GM12865 (cell line): ENCODE measurements around the gene ADIG.

Experiments
- DNase-seq: peaks from one replicate; pipeline ENCODE4 v3.0.0; 2010; ENCODE audit warnings: low read depth
- H3K4me3 ChIP-seq: 2 replicates; pipeline ENCODE4 v1.5.1; 2011; ENCODE audit warnings: mild to moderate bottlenecking, low read depth, low read length, control low read depth
- TF ChIP-seq, protein P1 (sequence below): IDR thresholded peaks from 2 replicates; pipeline ENCODE4 v1.5.1; 2011; ENCODE audit warnings: low read length, control low read depth, low read depth, inconsistent platforms; ENCODE audit not compliant: insufficient read depth; ENCODE audit errors: missing control alignments

The ADIG gene

DNA sequence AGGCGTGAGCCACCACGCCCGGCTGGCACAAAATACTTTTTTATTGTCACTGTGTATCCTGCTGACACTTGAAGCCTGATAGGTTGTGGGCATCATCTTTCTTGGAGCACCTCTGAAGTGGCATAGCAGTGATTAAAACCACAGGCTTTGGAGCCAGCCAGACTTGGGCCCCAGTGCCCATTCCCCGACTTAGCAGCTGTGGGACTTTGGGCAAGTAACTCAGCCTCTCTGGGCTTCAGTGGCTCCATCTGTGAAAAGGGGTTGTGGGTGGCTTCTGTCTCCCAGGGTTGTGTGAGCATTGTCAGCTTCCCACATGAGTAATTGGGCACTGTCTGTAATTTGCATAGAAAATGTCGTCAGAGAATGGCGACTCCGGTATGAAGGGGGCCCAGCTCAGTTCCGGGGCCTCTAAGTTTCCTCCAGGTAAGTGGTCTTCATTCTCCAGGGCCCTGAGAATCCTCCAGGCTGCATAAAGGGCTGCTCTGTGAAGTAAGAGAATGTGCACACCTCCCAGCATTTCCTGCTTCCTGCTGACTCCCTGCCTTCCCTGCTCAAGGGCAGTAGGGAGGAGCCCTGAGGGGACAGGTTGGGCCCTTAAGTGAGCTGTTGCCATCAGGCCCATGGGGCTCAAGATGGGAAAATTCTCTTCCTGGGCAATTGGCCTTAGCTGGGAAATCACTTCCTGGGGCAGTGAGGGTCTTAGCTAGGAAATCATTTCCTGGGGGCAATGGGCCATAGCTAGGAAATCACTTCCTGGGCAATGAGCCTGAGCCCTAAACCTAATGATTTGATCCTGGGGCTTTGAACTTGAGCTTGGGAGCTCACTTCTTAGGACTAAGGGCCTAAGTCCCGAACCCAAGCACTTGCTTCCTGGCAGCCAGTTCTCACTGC, 47.8 kb downstream of the ADIG start:
- TF ChIP-seq, protein P1, sequence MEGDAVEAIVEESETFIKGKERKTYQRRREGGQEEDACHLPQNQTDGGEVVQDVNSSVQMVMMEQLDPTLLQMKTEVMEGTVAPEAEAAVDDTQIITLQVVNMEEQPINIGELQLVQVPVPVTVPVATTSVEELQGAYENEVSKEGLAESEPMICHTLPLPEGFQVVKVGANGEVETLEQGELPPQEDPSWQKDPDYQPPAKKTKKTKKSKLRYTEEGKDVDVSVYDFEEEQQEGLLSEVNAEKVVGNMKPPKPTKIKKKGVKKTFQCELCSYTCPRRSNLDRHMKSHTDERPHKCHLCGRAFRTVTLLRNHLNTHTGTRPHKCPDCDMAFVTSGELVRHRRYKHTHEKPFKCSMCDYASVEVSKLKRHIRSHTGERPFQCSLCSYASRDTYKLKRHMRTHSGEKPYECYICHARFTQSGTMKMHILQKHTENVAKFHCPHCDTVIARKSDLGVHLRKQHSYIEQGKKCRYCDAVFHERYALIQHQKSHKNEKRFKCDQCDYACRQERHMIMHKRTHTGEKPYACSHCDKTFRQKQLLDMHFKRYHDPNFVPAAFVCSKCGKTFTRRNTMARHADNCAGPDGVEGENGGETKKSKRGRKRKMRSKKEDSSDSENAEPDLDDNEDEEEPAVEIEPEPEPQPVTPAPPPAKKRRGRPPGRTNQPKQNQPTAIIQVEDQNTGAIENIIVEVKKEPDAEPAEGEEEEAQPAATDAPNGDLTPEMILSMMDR: no peak
- DNase-seq: no peak

DNA sequence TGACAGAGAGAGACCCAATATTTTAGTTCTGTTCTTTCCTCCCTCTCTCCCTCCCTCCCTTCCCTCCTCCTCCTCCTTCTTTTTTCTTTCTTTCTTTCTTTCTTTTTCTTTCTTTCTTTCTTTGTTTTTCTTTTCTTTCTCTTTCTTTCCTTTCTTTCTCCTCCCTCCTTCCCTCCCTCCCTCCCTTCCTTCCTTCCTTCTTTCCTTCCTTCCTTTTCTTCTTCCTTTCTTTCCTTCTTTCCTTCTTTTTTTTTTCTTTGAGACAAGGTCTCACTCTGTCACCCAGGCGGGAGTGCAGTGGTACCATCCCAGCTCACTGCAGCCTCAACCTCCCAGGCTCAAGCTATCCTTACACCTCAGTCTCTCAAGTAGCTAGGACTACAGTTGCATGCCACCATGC, 49.0 kb downstream of the ADIG start:
- no peak overlapping the region for H3K4me3 ChIP-seq
- no peak for DNase-seq
- TF ChIP-seq, protein P1: no peak

More for the DNA sequence above, 47.8 kb downstream of the ADIG start:
- H3K4me3 ChIP-seq: no peak overlapping the region

DNA sequence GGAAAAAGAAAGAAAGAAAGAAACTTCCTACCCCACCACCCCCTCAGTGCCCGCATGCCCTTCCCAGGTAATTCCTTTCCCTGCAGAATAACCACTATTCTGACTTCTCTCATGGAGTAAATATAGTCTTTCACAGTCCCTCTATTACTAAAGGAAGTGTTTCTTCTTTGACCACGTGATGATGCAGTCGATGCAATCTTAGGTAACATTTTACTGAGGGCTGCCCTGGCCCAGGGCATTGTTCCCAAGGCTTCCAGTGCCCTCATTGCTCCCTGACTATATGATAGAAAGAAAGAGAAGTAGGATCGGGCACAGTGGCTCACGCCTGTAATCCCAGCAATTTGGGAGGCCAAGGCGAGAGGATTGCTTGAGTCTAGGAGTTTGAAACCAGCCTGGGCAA, 49.7 kb downstream of the ADIG start:
- TF ChIP-seq, protein P1: no peak
- DNase-seq: no peak
- H3K4me3 ChIP-seq: no peak overlapping the region

DNA sequence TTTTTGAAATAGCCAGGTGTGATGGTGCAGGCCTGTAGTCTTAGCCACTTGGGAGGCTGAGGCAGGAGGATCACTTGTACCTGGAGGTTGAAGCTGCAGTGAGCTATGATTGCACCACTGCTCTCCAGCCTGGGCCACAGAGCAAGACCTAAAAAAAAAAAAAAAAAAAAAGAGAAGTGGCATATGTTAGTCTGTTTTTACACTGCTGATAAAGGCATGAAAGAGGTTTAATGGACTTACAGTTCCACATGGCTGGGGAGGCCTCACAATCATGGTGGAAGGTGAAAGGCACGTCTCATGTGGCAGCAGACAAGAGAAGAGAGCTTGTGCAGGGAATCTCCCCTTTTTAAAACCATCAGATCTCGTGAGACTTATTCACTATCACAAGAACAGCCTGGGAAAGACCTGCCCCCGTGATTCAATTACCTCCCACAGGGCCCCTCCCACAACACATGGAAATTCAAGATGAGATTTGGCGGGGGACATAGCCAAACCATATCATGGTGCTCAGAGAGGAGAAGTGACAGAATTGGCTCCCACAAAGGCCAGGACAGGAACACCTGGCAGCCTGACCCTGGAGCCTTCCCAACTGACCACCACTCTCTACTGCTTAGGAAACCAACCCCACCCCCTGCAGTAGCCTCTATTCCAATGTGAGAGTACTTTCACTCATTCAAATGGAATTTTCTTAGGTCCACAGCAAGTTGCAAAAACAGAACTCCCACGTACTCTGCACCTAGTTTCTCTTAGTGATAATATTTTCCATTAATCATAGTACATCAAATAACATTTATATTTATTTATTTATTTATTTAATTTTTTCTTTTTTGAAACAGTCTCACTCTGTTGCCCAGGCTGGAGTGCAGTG, 50.4 kb downstream of the ADIG start:
- H3K4me3 ChIP-seq: no peak overlapping the region
- TF ChIP-seq, protein P1: no peak
- no peak for DNase-seq

DNA sequence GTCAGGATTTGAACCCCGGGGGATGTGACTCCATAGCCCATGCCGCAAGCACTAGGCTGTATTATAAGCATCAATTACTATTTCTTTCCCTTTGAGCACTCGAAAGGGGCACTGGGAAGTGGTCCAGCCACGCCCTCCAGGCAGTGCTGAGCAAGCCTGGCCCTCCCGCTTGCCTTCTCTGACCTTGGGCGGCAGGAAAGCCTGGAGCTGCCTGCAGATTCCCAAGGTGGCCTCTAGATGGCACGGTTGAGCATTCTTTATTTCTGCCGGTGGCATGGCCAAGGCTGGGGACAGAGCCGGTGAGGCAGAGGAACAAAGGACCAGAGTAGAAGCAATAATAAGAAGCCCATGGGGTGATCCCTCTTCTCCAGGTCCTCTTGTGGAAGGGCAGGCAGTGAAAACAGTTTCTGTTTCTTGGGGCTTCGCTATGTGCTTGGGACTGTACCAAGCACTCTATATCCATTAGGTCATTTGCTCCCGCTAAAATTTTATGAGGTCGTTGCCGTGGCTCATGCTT, 52.6 kb downstream of the ADIG start:
- H3K4me3 ChIP-seq: no peak overlapping the region
- TF ChIP-seq, protein P1: peak; percentile 94
- peak; percentile 67 for DNase-seq

DNA sequence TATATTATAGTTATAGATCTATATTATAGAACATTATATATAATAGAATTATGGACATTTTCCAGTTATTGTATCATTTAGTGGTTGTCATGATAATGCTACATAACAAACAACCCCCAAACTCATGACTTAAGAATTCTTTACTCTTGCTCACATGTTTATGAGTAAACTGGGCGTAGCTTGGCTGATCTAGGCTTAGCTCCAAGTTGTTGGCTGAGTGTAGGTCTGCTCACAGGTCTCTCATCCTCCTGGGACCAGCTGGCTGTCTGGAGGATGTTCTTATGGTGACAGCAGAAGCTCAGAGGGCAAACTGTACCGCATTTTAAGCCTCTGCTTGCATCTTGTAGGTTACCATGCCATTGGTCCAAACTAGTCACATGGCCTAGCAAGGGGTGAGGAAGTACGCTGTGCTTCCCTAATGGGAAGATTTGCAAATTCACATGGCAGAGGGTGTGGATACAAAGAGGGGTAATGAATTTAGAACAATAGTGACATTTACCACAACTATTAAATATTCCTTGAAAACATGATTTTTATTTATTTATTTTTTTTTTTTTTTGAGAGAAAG, 54.8 kb downstream of the ADIG start:
- peak; percentile 18 for DNase-seq
- no peak overlapping the region for H3K4me3 ChIP-seq
- TF ChIP-seq, protein P1: no peak
